Nephron (organoid): Measurements from ENCODE around the gene ATXN7L1.

Experiments
- H3K27ac Mint-ChIP-seq, 3 experiments: 2 replicates each; pipeline ENCODE4 v1.8.0; 2020; ENCODE audit warnings: mixed read lengths in 3 of 3, mild to moderate bottlenecking in 2 of 3, moderate library complexity in 1 of 3
- H3K27me3 Mint-ChIP-seq: 2 replicates; pipeline ENCODE4 v1.8.0; 2021; ENCODE audit warnings: low read depth, mild to moderate bottlenecking, moderate library complexity, mixed read lengths
- H3K36me3 Mint-ChIP-seq: 2 replicates; pipeline ENCODE4 v1.8.0; 2020; ENCODE audit warnings: low read depth, mixed read lengths
- H3K4me1 Mint-ChIP-seq: 2 replicates; pipeline ENCODE4 v1.8.0; 2020; ENCODE audit warnings: mixed read lengths
- H3K4me3 Mint-ChIP-seq, 3 experiments: 2 replicates each; pipeline ENCODE4 v1.8.0; 2020; ENCODE audit warnings: mild to moderate bottlenecking in 3 of 3, mixed read lengths in 3 of 3, moderate library complexity in 2 of 3
- H3K9me3 Mint-ChIP-seq: 2 replicates; pipeline ENCODE4 v1.8.0; 2020; ENCODE audit warnings: mixed read lengths
- TF ChIP-seq, protein P1 (sequence below), 3 experiments: fragments of 200-600 bp; sonication (generic); IDR thresholded peaks; one replicate each; pipeline ENCODE4 v1.5.0; 2021; ENCODE audit warnings: antibody characterized with exemption in 3 of 3; ENCODE audit not compliant: unreplicated experiment in 3 of 3

The ATXN7L1 gene

DNA sequence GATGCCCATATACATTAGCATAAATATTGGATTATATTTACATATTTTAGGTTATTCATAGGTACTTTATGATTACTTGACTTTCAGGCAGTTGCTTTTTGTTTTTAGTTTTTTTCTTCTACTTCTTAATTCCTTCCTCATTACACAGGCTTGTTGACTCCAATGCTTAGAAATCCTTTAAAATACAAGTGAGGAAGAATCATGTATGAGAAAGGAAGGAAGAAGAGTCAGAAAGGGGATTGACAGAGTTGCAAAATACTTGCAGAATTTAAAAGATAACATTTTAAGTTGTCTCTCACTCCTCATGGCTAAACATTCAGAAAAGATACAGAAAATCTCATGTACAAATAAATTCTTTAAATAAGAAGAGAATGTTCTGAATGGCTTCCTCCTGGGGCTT lies 61.9 kb downstream of the ATXN7L1 start:
- Mint-ChIP-seq H3K4me1 (peaks cover 16% of the 10 kb centered on the region), H3K9me3 (no peaks in the 10 kb centered on the region)
- TF ChIP-seq, protein P1, sequence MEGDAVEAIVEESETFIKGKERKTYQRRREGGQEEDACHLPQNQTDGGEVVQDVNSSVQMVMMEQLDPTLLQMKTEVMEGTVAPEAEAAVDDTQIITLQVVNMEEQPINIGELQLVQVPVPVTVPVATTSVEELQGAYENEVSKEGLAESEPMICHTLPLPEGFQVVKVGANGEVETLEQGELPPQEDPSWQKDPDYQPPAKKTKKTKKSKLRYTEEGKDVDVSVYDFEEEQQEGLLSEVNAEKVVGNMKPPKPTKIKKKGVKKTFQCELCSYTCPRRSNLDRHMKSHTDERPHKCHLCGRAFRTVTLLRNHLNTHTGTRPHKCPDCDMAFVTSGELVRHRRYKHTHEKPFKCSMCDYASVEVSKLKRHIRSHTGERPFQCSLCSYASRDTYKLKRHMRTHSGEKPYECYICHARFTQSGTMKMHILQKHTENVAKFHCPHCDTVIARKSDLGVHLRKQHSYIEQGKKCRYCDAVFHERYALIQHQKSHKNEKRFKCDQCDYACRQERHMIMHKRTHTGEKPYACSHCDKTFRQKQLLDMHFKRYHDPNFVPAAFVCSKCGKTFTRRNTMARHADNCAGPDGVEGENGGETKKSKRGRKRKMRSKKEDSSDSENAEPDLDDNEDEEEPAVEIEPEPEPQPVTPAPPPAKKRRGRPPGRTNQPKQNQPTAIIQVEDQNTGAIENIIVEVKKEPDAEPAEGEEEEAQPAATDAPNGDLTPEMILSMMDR (IDR thresholded peaks at IDR 0.05; ENCODE audit: unreplicated experiment in 3 of 3), result no peak

DNA sequence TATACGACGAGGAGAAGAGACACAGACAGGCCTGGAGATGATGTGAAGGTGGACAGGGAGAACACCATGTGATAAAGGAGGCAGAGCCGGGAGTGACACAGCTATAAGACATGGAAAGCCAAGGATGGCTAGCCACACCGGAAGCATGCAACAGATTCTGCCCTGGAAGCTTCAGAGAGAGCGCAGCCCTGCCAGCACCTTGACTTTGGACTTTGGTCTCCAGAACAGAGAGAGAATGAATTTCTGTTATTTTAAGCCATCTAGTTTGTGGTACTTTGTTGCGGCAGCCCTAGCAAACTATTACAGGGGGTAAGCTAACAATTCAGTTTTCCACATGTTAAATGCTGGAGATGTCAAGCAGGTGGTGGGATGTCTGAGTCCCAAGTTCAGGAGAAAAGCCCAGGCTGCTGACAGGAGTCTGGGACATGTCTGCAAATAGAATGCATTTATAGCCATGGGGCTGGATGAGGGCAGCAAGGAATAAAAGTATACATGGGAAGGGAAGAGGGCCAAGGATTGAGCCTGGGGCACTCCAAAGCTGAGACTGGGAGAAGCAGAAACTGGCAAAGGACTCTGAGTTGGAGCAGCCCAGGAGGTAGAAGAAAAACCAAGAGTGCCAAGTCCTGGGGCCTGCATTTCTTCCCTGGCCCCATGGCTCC lies 65.1 kb downstream of the ATXN7L1 start:
- no peak overlapping the region for H3K4me3 Mint-ChIP-seq
- H3K27me3 Mint-ChIP-seq, result peaks cover 4% of the 10 kb centered on the region
- H3K27ac Mint-ChIP-seq, result no peak overlapping the region
- TF ChIP-seq, protein P1 (IDR thresholded peaks at IDR 0.05; ENCODE audit: unreplicated experiment in 3 of 3), result no peak
- H3K36me3 Mint-ChIP-seq, result peaks cover 4% of the 10 kb centered on the region
- peaks cover 15% of the 10 kb centered on the region for H3K4me1 Mint-ChIP-seq
- no peaks in the 10 kb centered on the region for H3K9me3 Mint-ChIP-seq

More for the DNA sequence above, 61.9 kb downstream of the ATXN7L1 start:
- Mint-ChIP-seq H3K36me3 (peaks cover 4% of the 10 kb centered on the region), H3K4me3 (no peak overlapping the region), H3K27ac (no peak overlapping the region), H3K27me3 (peaks cover 4% of the 10 kb centered on the region)

DNA sequence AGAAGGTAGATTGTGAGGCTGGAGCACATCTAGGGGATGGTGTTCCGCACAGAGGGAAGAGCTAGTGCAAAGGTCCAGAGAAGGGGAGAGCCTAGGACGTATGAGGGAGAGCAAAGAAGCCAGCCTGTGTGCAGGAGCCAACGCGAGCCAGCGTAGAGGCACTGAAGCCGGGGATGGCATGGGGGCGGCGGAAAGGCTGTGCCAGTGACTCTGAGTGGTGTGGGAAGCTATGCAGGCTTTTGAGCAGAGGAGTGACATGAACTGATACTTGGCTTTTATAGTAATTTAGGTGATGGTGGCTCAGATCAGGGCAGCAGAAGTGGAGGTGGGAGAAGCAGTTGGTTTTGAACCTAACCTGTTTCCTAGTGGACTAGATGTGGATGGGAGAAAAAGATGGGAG lies 65.8 kb downstream of the ATXN7L1 start:
- Mint-ChIP-seq H3K9me3 (no peaks in the 10 kb centered on the region), H3K27ac (no peak overlapping the region), H3K36me3 (peaks cover 4% of the 10 kb centered on the region), H3K4me3 (no peak overlapping the region), H3K4me1 (peaks cover 15% of the 10 kb centered on the region), H3K27me3 (peaks cover 4% of the 10 kb centered on the region)
- TF ChIP-seq, protein P1 (IDR thresholded peaks at IDR 0.05; ENCODE audit: unreplicated experiment in 3 of 3), result no peak

DNA sequence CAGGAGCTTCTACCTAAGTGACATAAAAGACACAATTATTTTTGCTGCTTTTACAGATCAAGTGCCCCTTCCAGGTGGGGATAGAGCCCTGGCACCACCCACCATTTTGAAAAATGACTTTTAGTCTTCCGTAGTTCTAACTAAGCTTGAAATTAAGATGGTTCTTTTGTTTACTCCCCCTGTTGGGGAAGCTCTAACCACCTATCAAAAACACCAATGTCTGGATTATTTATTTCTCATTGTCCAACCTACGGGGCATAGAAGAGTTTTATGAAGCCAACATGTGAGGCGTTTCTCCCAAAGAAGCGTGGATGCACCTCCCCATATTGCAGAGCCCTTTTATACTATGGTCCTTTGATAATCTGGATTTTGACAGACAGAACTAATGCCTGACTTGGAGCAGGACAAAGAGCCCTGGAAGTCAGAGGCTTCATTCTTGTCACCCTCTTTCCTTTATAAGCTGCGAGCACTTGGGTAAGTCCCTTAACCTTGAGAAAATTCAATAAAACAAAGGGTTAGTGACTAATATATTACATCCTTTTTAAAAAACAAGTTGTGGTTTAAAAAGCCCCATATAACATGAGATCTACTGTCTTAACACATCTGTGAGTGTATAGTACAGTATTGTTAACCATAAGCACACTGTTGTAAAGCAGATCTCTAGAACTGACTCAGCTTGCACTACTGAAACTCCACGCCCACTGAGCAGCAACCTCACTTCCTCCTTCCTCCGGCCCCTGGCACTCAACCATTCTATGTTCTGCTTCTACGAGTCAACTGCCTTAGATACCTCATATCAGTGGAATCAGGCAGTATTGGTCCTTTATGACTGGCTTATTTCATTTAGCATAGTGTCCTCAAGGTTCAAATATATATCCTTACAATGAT lies 67.5 kb downstream of the ATXN7L1 start:
- TF ChIP-seq, protein P1 (IDR thresholded peaks at IDR 0.05; ENCODE audit: unreplicated experiment in 3 of 3), result no peak
- Mint-ChIP-seq H3K4me3 (no peak overlapping the region), H3K27me3 (peaks cover 4% of the 10 kb centered on the region), H3K27ac (peak overlapping the region in 1 of 3 experiments; percentile 3), H3K36me3 (peaks cover 4% of the 10 kb centered on the region), H3K9me3 (no peaks in the 10 kb centered on the region), H3K4me1 (peaks cover 21% of the 10 kb centered on the region)

DNA sequence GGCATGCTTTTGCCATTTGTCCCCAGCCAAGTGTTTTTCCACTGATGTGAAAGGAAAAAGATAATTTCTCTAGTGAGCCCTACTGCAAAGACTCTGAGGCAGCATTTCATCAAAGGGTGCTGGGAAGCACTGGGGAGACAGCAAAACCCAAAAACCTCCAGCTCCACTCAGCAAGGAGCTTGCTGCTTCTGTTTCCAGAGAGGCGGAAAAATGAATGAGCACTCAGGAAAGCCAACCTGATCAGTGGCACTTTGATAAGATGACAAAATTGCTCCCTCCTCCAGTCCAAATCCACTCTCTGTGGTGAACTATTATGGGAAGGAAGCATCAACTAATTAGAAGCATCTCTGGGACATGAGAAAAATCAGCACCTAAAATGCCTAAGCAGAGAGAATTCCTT lies 68.2 kb downstream of the ATXN7L1 start:
- Mint-ChIP-seq H3K27me3 (peaks cover 4% of the 10 kb centered on the region), H3K9me3 (no peaks in the 10 kb centered on the region), H3K27ac (peak overlapping the region in 1 of 3 experiments; percentile 3), H3K4me3 (no peak overlapping the region), H3K36me3 (no peaks in the 10 kb centered on the region), H3K4me1 (peaks cover 21% of the 10 kb centered on the region)
- TF ChIP-seq, protein P1 (IDR thresholded peaks at IDR 0.05; ENCODE audit: unreplicated experiment in 3 of 3), result no peak
